Colon (tissue), 2 donors: ENCODE results near the gene BRI3BP.
"Not testable (repeated sequence)": the region's sequence is repeated elsewhere in the genome, so short reads cannot be mapped to it uniquely, and the experiment has no call there.

Experiments
- FAIRE-seq: peaks from 2 replicates; lab custom pipeline; 2012; peaks lifted over from hg19 to GRCh38; lab: Jason Lieb, UNC
- donor health status: control.
- donor health status: control.

BRI3BP gene

DNA sequence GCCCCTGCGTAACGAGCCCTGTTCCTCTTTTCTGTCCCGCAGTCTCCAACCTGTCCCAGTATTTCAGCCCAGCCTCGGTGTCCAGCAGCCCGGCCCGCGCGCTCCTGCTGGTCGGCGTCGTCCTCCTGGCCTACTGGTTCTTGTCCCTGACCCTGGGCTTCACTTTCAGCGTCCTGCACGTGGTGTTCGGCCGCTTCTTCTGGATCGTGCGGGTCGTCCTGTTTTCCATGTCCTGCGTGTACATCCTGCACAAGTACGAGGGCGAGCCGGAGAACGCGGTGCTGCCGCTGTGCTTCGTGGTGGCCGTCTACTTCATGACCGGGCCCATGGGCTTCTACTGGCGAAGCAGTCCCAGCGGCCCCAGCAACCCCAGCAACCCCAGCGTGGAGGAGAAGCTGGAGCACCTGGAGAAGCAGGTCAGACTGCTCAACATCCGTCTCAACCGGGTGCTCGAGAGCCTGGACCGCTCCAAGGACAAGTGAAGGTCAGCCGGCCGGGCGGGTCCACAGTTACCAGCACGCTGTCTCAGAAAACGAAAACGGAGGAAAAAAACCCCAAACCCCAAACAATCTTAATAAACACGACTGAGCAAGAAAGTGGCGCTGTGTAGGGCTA is 31.6 kb downstream of the BRI3BP start:
- FAIRE-seq: no peak

DNA sequence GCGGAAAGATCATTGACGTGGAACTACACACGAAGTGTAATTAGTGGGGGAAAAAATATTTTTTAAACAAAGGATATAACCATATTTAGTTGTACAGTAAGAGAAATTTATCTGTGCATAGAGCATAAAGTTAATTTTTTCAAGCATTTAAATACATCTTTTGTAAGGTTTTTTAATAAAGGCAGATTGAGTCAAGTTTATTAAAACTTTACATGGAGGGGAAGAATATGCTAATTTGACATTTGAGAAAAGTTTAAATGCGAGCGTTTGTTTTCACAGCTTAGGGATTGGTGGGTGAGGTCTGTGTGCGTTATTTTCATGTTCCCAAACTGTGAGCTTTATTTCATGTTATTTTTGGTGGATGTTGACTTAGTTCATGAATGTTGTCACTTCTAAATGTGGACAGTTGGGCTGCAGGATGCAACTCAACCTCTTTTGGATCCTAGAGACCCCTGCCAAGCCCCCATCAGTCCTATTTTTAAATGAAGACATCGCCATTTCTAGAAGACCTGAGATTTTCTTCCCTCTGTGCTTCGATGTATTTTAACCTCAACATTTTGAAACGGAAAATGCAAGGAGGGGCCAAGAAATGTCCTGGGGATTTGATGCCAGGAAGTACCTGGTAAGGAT is 32.3 kb downstream of the BRI3BP start:
- no peak for FAIRE-seq

DNA sequence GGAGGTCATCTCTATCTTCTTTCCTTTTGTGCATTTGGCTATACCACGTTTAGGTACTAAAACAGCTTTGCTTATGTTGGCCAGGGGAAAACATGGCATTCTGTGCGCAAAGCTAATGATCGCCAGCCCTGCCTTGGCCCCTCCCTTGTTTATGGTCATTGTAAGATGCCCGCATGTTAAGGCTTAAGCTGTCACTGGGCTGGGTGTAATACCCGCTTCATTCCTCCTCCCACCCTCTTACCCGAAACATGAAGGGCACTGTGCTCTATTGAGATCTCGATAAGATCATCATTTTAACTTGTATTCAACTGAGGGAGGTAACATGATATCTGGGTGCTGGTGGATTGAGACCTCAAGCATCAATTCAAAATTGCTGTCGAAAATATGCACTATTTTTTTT is 34.7 kb downstream of the BRI3BP start:
- no peak for FAIRE-seq

DNA sequence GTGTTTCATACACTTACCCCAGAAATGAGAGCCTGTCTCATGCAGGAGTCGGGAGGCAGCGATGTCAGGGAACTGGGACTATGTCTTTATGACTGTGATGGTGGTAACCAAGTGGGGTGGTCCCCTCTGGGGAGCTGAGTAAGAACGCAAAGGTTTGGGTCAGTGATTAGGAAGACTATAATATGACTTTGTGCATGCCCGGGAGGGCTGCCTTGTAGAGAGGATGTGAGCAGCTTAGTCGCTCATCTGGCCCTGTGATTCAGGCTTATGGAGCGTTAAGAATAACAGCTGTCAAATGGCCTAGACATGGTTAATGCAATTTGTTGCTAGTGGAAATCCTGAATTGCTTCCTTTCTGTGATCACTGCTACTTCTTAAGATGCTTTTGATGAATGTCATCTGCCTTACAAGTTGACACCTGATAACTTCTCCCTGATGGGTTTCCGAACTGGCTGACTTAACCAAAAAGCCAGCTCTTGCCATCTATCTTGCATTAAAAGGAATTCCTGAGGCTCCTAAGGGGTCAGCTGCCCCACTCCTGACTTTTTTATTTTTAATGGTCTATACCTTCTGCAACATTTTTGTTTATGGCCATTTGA is 36.4 kb downstream of the BRI3BP start:
- no peak for FAIRE-seq

DNA sequence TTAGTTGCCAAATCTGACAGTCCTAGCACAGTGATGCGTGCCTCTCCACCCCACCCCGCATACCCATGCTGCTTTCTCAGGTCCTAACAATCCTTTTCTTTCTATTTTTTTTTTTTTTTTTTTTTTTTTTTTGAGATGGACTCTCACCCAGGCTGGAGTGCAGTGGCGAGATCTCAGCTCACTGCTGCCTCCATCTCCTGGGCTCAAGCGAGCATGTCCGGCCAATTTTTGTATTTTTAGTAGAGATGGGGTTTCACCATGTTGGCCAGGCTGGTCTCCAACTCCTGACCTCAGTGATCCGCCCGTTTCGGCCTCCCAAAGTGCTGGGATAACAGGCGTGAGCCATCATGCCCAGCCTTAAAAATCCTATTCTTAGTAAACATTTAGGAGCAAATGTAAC is 38.0 kb downstream of the BRI3BP start:
- not testable (repeated sequence) for FAIRE-seq

DNA sequence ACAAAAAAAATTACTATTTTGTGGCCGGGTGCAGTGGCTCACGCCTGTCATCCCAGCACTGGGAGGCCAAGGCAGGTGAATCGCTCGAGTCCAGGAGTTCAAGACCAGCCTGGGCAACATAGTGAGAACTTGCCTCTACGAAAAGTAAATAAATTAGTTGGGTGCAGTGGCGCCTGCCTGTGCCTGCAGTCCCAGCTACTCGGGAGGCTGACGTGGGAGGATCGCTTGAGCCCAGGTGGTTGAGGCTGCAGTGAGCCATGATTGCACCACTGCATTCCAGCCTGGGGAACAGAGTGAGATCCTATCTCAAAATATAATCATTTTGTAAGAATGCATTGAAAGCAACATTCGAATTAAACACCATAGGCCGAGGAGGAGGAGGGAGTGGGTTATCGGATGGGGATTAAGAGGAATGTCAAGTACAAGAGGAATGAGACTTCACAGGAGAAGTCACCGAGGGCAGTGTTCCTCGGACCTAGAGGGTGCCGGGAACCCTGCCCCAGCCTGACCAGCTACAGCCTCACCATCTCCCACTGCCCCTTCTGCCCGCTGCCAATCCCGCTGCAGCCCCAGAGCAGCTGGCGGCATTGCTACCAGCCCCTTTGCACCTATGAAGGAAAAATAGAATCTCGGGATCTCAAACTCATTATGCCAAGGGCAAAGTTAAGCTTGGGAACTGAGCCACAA is 39.2 kb downstream of the BRI3BP start:
- no peak for FAIRE-seq

DNA sequence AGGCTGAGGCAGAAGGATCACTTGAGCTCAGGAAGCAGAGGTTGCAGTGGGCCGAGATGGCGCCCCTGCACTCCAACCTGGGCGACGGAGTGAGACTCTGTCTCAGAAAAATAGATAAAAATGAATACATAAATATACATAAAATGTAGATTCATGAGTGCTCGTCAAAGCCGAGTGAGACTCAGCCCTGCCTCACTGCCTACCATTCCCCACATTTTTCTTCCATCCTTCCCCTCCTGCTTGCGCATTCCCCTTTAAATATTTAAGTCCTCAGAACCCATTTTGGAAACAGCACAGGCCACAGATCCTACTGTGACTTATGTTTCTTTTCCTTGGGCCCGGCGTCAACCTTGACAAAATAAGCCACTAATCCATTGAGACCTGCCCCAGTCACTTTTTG is 39.8 kb downstream of the BRI3BP start:
- FAIRE-seq: no peak

DNA sequence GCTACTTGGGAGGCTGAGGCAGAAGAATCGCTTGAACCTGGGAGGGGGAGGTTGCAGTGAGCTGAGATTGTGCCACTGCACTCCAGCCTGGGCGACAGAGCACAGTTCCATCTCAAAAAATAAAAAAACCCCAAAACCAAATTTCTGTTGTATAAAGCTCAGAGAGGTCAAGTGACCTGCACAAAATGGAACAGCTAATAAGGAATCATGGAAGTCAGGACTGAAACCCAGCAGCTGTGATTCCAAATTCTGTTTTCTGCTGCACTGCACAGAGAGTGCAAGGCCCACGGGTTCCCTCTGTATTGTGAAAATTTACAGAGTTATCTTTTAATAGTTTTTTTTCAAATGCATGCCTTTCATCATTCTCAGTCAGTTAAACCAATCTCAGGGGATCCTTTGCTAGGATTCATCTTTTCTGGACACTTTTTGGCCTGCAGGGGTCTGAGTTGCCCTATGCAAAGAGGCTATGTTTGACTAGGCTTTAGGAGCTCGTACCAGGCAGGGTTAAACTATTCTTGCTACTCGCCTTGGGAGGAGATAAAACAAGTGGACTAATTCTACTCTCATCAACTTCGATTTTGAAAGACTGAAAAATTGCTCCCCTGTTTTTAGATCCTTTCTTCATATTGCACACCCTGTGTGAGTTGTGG is 45.7 kb downstream of the BRI3BP start:
- no peak for FAIRE-seq

DNA sequence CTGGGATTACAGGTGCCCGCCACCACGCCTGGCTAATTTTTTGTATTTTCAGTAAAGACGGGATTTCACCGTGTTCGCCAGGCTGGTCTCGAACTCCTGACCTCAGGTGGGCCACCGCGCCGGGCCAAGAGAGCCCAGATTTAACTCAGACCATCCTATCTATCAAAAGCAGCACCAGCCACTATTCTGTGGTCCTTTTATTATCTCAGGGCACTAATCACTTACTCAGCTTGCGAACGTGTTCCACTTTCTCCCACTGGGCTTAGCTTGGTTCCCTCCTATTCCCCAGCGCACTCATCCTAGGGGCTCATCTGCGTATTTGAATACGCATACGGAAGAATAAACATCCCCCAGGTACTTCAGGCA is 55.6 kb downstream of the BRI3BP start:
- FAIRE-seq: no peak

DNA sequence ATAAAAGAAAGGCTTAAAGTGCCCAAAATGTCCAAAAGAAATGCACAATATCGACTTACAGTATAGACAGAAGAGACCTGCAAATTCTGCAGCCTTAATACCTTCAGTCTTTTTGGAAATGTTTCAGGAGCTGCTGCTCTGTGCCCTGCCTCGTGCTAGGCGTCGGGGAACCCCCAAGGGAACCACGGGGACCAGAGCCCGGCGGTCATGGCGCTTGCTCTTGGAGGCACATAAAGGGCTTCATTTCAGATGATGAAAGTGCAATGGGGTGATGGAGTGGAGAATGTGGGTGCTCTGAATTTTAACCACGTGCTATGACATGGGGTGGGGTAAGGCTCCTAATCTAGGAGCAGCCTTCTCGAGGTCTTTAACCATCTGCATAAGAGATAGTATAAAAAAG is 57.0 kb downstream of the BRI3BP start:
- FAIRE-seq: no peak

DNA sequence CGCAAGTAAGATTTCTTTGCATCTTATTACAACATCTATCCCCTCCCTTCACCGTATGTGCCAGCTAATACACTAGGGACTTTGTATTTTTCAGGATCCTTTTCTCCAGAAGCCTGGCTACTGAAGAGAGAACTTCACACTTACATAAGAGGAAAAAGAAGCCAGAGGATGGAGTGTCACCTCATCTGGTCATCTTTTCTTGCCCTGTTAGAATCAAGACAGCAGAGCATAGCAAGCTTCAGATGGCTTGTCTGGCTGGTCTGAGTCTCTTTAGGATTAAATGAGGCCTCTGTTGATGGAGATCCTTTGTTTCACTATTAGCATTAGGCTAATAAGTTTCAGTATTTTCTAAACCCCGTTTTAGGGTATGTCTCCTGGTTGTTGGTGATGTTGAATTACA is 57.4 kb downstream of the BRI3BP start:
- no peak for FAIRE-seq

DNA sequence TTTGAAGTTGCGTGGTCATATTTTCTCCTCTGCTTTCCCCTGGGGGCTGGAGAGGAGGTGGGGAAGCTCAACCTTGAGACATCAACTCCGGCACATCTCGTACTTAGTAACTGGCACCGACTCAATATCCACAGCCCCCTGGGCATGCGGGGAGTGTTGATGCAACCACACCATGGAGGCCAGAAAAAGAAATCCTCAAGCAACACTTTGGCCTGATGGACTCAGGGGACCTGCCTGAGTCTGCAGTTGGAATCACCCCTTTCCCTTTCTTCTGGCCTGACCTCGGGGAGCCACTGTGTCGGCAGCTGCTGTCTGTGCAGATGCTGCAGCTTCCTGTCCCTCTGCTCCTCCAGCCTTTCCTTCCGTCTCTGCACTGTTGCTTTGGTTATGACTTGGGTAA is 60.4 kb downstream of the BRI3BP start:
- FAIRE-seq: no peak

DNA sequence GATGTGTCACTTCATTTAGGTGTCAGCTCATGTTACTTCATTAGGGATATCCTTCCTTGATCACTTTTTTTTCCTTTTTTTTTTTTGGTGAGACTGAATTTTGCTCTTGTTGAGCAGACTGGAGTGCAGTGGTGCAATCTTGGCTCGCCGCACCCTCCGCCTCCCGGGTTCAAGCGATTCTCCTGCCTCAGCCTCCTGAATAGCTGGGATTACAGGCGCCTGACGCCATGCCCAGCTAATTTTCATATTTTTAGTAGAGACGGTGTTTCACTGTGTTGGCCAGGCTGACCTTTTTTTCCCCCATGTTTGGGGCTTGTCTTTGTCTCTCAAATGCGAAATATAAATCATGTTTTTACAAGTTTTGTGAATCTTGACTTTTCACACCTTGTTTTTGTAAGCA is 62.1 kb downstream of the BRI3BP start:
- FAIRE-seq: no peak

DNA sequence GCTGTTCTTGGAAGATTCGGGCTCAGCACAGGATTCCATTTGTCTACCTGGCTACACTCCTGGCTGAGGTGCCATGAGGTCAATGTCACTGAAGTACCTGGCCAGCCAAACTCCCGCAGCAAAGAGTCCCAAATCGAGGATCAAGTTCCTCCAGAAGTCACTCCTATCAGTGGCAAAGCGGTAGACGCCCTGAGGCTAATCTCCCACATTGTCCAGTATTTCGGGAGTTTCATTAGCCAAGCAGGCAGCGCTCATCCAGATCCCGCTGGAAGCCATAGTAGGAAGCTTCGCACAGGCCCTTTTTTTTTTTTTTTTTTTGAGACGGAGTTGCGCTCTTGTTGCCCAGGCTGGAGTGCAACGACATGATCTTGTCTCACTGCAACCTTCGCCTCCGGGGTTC is 62.9 kb downstream of the BRI3BP start:
- FAIRE-seq: no peak

DNA sequence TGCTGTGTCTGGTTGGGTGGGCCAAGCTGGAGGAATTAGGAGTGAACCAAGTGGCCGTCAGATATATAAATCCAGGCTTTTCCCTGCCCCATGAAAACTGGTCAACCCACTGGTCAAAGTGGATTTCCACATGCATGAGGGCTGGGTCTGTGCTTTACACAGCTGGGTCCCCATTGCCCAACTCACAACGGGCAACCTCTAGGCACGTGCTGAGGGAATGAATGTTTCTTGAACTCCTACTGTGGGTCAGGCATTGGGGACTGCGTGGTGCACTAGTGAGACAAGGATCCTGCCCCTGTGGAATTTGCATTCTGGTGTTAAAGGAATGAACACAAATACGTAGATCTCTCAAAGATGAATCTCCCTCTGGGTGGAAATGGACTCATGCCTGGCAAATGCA is 64.3 kb downstream of the BRI3BP start:
- FAIRE-seq: no peak

DNA sequence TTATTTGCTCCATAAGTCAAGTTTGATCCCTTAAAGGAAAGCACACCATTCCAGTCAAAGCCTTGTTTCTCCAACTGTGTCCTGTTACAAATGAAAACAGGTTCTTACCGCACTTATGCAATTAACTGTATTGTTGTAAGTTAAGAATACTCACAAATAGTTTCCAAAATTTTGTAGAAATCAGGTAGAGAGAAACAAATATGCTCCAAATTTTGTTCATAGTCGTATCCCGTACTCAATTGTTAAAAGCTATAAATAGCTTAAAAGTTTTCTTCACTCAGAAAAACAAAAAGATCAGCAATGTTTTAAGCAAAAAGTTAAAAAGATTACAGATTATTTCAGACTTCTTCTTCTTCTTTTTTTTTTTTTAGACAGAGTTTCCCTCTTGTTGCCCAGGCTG is 67.8 kb downstream of the BRI3BP start:
- FAIRE-seq: no peak

DNA sequence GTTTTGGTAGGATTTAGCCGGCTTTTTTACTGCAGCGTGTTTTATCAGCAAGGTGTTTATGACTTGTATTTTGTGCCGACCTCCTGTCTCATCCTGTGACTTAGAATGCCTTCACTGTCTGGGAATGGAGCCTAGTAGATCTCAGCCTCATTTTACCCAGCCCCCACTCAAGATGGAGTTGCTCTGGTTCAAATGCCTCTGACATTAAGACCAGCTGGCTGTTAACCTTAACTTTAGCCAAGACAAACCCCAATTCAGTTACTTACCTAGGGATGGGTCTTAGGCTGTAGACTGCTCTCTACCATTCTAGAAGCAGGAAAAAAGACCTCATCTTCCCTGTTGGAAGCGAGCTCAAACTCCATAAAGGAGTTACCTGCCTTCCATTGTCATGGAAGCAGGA is 70.1 kb downstream of the BRI3BP start:
- FAIRE-seq: not testable (repeated sequence)

DNA sequence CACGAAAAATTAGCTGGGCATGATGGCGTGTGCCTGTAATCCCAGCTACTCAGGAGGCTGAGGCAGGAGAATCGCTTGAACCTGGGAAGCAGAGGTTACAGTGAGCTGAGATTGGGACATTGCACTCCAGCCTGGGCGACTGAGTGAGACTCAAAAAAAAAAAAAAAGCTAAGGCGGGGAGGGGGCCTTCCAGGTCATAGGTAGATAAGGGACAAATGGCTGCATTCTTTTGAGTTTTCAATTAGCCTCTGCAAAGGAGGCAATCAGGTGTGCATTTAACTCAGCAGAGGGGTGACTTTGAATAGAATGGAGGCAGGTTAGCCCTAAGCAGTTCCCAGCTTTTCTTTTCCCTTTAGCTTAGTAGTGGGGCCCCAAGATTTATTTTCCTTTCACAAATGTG is 71.0 kb downstream of the BRI3BP start:
- no peak for FAIRE-seq

DNA sequence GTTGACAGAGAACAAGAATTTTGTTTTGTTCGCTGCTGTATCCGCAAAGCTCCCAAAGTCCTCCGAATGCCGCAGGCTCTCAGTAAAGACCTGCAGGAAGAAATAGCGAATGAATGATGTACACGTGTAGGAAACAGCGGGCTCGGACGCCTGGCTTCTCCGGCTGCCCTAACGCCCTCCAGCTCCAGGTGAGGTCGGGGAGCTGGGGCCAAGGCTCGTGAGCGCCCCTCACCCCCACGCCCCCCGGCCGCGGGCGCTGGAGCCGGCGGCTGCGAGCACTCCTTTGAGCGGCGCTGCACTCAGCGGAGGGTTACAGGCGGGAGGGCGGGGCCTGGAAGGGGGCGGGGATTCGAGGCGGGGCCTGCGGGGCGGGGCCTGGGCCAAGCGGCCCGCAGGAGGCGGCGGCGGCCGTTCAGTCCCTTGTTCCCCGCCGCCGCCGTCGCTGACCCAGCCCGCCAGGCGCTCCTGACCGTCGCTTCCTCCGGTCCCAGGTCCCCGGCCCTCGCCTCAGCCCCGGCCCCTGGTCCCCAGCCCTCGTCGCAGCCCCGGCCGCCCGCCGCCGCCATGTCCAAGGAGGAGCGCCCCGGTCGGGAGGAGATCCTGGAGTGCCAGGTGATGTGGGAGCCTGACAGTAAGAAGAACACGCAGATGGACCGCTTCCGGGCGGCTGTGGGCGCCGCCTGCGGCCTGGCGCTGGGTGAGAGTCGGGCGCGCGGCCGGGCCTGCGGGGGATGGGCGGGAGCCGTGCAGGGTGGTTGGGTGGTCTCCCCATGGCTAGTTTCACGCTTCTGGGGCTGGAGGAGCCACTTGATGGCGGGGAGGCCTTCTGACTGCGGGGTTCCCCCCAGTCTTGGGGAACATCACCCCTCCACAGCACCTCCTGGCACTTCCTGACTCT is 71.8 kb downstream of the BRI3BP start, which contains the start of gene AACS:
AACS (plus strand) TSS at position 415 of the 898 bp plus-strand sequence; CDS start at position 565, 150 bp downstream.
- no peak for FAIRE-seq

DNA sequence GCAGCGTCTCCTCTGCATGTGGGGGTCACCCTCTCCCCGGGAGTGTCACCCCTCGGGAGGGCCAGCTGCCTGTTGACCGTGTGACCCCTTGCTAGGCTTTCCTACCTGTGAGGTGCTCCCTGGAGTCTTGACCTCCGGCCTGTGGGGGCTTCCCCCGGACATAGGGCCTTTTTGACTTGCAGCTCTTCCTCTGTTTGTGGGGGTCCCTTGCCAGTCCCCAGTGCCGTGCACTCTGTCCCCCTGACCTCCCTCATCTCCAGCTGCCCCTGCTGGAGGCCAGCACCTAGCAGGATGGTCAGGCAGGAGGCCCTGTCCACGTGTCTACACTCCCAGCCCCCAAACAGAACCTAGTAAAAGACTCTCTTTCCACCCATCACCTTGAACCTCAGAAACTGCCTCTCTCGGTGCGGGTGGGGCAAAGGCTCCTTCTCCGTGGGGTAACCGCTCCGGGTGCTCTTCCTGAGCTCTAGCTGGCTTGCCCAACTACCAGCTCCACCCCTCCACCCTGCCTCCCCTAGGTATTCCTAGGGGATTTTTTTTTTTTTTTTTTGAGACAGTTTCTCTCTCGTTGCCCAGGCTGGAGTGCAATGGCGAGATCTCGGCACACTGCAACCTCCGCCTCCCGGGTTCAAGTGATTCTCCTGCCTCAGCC is 72.6 kb downstream of the BRI3BP start:
- no peak for FAIRE-seq

DNA sequence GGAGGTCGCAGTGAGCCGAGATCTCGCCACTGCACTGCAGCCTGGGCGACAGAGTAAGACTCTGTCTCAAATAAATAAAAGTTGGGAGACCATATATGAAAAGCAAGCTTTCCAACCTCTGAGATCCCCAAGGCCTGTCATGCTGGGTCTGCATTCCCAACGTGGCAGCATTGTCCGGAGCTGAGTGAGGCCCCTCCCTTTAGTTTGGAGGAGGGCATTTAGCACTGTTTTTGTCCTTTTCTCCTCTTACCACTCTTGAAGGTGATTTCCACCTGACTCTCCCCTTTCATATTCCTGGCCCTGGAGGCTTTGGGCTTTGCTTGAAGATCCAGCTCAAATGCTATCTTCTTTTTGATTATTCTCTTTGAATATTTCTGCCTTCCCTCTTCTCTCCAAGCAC is 74.9 kb downstream of the BRI3BP start:
- FAIRE-seq: no peak
